Esophagus muscularis mucosa (tissue), 4 donors: ENCODE measurements around the gene NELFB.

Experiments
- EP300 ChIP-seq: sonication (generic); formaldehyde crosslinking; IDR thresholded peaks from one replicate; pipeline ENCODE4 v1.6.1; 2017; ENCODE audit warnings: antibody characterized with exemption
- POLR2AphosphoS5 ChIP-seq, 2 donors: sonication (generic); formaldehyde crosslinking; IDR thresholded peaks; one replicate each; pipeline ENCODE4 v1.6.1; 2017; ENCODE audit warnings: antibody characterized with exemption in 2 of 2
- TF ChIP-seq, protein P1 (sequence below), 3 experiments: fragments of 200-600 bp in 2 of 3; fragments of 450-650 bp in 1 of 3; sonication (generic) in 2 of 3; IDR thresholded peaks; one replicate each; pipeline ENCODE4 v1.5.1; 2017 to 2019; ENCODE audit warnings: antibody characterized with exemption in 3 of 3, mild to moderate bottlenecking in 2 of 3, moderate library complexity in 1 of 3

DNA sequence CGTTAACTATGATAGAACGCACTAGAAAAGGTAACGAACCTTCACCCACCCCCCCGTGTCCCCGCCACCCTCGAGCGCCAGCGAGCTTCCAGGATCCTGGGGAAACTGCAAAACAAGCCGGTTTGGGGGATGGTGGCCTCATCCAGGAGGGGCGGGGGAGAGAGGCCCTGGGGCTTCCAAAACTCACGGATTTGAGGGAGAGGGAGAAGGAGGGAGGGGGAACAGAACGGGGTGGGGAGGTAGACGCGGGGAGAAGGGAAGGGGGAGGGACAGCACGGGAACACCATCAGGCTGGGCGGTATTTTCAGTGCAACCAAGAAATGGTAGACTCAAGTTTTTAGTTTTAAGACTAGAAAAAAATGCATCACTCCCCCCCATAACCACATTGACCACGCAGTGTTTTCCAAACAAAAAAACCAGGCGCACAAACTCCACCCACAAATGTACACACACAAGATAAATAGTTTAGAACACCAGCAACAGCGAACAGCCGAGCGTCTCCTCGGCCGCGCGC is 45.5 kb downstream of the NELFB start:
- TF ChIP-seq, protein P1, sequence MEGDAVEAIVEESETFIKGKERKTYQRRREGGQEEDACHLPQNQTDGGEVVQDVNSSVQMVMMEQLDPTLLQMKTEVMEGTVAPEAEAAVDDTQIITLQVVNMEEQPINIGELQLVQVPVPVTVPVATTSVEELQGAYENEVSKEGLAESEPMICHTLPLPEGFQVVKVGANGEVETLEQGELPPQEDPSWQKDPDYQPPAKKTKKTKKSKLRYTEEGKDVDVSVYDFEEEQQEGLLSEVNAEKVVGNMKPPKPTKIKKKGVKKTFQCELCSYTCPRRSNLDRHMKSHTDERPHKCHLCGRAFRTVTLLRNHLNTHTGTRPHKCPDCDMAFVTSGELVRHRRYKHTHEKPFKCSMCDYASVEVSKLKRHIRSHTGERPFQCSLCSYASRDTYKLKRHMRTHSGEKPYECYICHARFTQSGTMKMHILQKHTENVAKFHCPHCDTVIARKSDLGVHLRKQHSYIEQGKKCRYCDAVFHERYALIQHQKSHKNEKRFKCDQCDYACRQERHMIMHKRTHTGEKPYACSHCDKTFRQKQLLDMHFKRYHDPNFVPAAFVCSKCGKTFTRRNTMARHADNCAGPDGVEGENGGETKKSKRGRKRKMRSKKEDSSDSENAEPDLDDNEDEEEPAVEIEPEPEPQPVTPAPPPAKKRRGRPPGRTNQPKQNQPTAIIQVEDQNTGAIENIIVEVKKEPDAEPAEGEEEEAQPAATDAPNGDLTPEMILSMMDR (IDR thresholded peaks at IDR 0.05) = no peak
- no peak for TF ChIP-seq POLR2AphosphoS5 (IDR thresholded peaks at IDR 0.05)
- TF ChIP-seq EP300 = no peak
